GM12864 (cell line): ENCODE measurements around the gene ARID2.

Experiments
- DNase-seq: peaks from one replicate; pipeline ENCODE4 v3.0.0-alpha.2; 2011; ENCODE audit warnings: low read depth
- H3K4me3 ChIP-seq: 2 replicates; pipeline ENCODE4 v1.5.1; 2011; ENCODE audit warnings: mild to moderate bottlenecking, low read depth, low read length, control low read depth
- TF ChIP-seq, protein P1 (sequence below): IDR thresholded peaks from 2 replicates; pipeline ENCODE4 v1.5.1; 2011; ENCODE audit warnings: low read depth, mild to moderate bottlenecking, moderate library complexity, low read length, control low read depth, inconsistent platforms; ENCODE audit errors: missing control alignments

ARID2 gene

GRCh38 chr12:45834809-45835208 is 105.3 kb downstream of the ARID2 start:
- no peak for DNase-seq
- TF ChIP-seq, protein P1, sequence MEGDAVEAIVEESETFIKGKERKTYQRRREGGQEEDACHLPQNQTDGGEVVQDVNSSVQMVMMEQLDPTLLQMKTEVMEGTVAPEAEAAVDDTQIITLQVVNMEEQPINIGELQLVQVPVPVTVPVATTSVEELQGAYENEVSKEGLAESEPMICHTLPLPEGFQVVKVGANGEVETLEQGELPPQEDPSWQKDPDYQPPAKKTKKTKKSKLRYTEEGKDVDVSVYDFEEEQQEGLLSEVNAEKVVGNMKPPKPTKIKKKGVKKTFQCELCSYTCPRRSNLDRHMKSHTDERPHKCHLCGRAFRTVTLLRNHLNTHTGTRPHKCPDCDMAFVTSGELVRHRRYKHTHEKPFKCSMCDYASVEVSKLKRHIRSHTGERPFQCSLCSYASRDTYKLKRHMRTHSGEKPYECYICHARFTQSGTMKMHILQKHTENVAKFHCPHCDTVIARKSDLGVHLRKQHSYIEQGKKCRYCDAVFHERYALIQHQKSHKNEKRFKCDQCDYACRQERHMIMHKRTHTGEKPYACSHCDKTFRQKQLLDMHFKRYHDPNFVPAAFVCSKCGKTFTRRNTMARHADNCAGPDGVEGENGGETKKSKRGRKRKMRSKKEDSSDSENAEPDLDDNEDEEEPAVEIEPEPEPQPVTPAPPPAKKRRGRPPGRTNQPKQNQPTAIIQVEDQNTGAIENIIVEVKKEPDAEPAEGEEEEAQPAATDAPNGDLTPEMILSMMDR: no peak
- H3K4me3 ChIP-seq: no peak overlapping the region

GRCh38 chr12:45839917-45840316 is 110.4 kb downstream of the ARID2 start:
- no peak overlapping the region for H3K4me3 ChIP-seq
- TF ChIP-seq, protein P1: no peak
- DNase-seq: no peak

GRCh38 chr12:45849289-45849688 is 119.8 kb downstream of the ARID2 start:
- TF ChIP-seq, protein P1: no peak
- no peak for DNase-seq
- H3K4me3 ChIP-seq: no peak overlapping the region

DNA sequence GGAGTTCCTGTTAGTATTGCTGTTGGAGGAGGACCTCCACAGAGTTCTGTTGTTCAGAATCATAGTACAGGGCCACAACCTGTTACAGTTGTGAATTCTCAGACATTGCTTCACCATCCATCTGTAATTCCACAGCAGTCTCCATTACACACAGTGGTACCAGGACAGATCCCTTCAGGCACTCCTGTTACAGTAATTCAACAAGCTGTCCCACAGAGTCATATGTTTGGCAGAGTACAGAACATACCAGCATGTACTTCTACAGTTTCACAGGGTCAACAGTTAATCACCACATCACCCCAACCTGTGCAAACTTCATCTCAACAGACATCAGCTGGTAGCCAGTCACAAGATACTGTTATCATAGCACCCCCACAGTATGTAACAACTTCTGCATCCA is 120.8 kb downstream of the ARID2 start:
- no peak overlapping the region for H3K4me3 ChIP-seq
- TF ChIP-seq, protein P1: no peak
- no peak for DNase-seq

GRCh38 chr12:45852508-45852907 is 123.0 kb downstream of the ARID2 start:
- no peak overlapping the region for H3K4me3 ChIP-seq
- TF ChIP-seq, protein P1: no peak
- no peak for DNase-seq

GRCh38 chr12:45853550-45853949 is 124.0 kb downstream of the ARID2 start:
- DNase-seq: no peak
- H3K4me3 ChIP-seq: no peak overlapping the region
- TF ChIP-seq, protein P1: no peak

DNA sequence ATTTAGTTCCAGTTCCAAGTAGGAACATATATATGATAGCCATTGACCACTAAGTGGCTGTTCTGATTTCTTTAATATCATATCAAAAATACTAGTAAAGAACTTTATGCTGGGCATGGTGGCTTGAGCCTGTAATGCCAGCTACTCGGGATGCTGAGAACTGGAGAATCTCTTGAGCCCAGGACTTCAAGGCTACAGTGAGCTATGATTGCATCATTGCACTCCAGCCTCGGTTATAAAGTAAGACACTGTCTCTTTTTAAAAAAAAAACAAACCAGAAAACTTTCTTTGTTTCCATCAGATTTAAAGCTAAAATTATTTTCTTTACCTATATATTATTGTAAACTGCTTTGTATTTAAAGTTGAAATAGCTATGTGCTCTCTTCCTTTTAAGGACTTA is 133.8 kb downstream of the ARID2 start:
- H3K4me3 ChIP-seq: no peak overlapping the region
- TF ChIP-seq, protein P1: no peak
- no peak for DNase-seq
